WTC11 (cell line): Measurements from ENCODE around the gene SVIL.

Experiments used
- ATF3 ChIP-seq: sonication (generic); formaldehyde crosslinking; conservative IDR thresholded peaks from 2 replicates; pipeline ENCODE4 v1.8.1; 2022; ENCODE audit warnings: mild to moderate bottlenecking, missing genetic modification reagents
- CTCF ChIP-seq: fragments of 200-600 bp; IDR thresholded peaks from 2 replicates; pipeline ENCODE4 v1.8.0; 2022; ENCODE audit warnings: antibody characterized with exemption
- MLX ChIP-seq: sonication (generic); formaldehyde crosslinking; IDR thresholded peaks from 2 replicates; pipeline ENCODE4 v1.8.1; 2023; ENCODE audit warnings: mild to moderate bottlenecking, missing genetic modification reagents, moderate library complexity
- RELA ChIP-seq: sonication (generic); formaldehyde crosslinking; IDR thresholded peaks from 2 replicates; pipeline ENCODE4 v1.8.1; 2022; ENCODE audit warnings: missing genetic modification reagents, mild to moderate bottlenecking, borderline replicate concordance

GRCh38 chr10:29669149-29669548 lies 34.4 kb upstream of the SVIL start:
- no peak for TF ChIP-seq ATF3
- no peak for TF ChIP-seq CTCF
- TF ChIP-seq MLX: no peak
- no peak for TF ChIP-seq RELA (CRISPR knock-in tag)
